Measurements from ENCODE around the gene PDGFA. TPM values are rescaled to one million over a fixed set of nuclear protein-coding genes. Genes with fewer than 3 reads are reported as not detected.

Gene PDGFA
- total and polyA plus RNA-seq, 8 donors, result 11.1 to 93.0 (median 41.8) TPM

- no peaks in the 10 kb centered on the region for H3K36me3 ChIP-seq
- no peaks in the 10 kb centered on the region for H3K9me3 ChIP-seq
- no peak overlapping the region for H3K27ac ChIP-seq
- intact Hi-C loops (cut with DNase I; ENCODE audit: low total_unique reads), result no loop called here
- DNase-seq, result no peak
- H3K27me3 ChIP-seq, result peaks cover 0 to 43% (median 7%) of the 10 kb centered on the region in 3 donors
- H3K4me1 ChIP-seq, result peaks cover 0 to 13% (median 9%) of the 10 kb centered on the region in 4 donors
- TF ChIP-seq POLR2AphosphoS5 (IDR thresholded peaks at IDR 0.05), result no peak
- no peak for TF ChIP-seq CTCF (IDR thresholded peaks at IDR 0.05)
- TF ChIP-seq EP300 (IDR thresholded peaks at IDR 0.05), result no peak
- TF ChIP-seq POLR2A (IDR thresholded peaks at IDR 0.05), result no peak
- H3K4me3 ChIP-seq, result no peak overlapping the region
- WGBS, 5 donors, result 75 to 89% (median 88%) methylated on average over 2 to 15 of the region's 15 CpGs
These were observed 12.9 kb upstream of the PDGFA start for GRCh38 chr7:532379-533143.

GRCh38 chr7:531777-532176 is 12.1 kb upstream of the PDGFA start:
- DNase-seq, result no peak
- intact Hi-C loops (cut with DNase I; ENCODE audit: low total_unique reads), result no loop called here
- Histone ChIP-seq H3K36me3 (no peaks in the 10 kb centered on the region), H3K9me3 (peaks cover 0 to 5% (median 2%) of the 10 kb centered on the region in 4 donors), H3K27me3 (peaks cover 0 to 43% (median 7%) of the 10 kb centered on the region in 3 donors), H3K4me1 (peaks cover 0 to 13% (median 9%) of the 10 kb centered on the region in 4 donors), H3K27ac (no peak overlapping the region), H3K4me3 (no peak overlapping the region)
- WGBS, 5 donors, result 69 to 85% (median 82%) methylated on average over 8 to 10 of the region's 10 CpGs
- no peak for TF ChIP-seq POLR2A (IDR thresholded peaks at IDR 0.05)
- no peak for TF ChIP-seq EP300 (IDR thresholded peaks at IDR 0.05)
- TF ChIP-seq POLR2AphosphoS5 (IDR thresholded peaks at IDR 0.05), result no peak
- no peak for TF ChIP-seq CTCF (IDR thresholded peaks at IDR 0.05)

GRCh38 chr7:528451-528850 is 8.8 kb upstream of the PDGFA start:
- Histone ChIP-seq H3K27me3 (peaks cover 0 to 44% (median 7%) of the 10 kb centered on the region in 3 donors), H3K4me1 (peaks cover 0 to 13% (median 10%) of the 10 kb centered on the region in 4 donors), H3K36me3 (no peaks in the 10 kb centered on the region), H3K27ac (no peak overlapping the region), H3K9me3 (peaks cover 0 to 5% (median 2%) of the 10 kb centered on the region in 4 donors), H3K4me3 (no peak overlapping the region)
- no peak for DNase-seq
- 92 to 98% (median 95%) methylated on average over 2 of the region's 2 CpGs for WGBS, 5 donors
- intact Hi-C loops (cut with DNase I; ENCODE audit: low total_unique reads), result no loop called here
- peak in 1 of 3 donors; percentile 18 for TF ChIP-seq POLR2AphosphoS5 (IDR thresholded peaks at IDR 0.05)
- TF ChIP-seq POLR2A (IDR thresholded peaks at IDR 0.05), result no peak

GRCh38 chr7:527723-528122 is 8.1 kb upstream of the PDGFA start:
- DNase-seq, result no peak

More at GRCh38 chr7:527723-528122, 8.1 kb upstream of the PDGFA start:
- 78 to 89% (median 85%) methylated on average over 4 of the region's 4 CpGs for WGBS, 5 donors
- intact Hi-C loops (cut with DNase I; ENCODE audit: low total_unique reads), result no loop called here
- no peaks in the 10 kb centered on the region for H3K36me3 ChIP-seq
- peaks cover 0 to 44% (median 9%) of the 10 kb centered on the region in 3 donors for H3K27me3 ChIP-seq
- no peak for TF ChIP-seq POLR2A (IDR thresholded peaks at IDR 0.05)
- TF ChIP-seq POLR2AphosphoS5 (IDR thresholded peaks at IDR 0.05), result no peak
- TF ChIP-seq CTCF (IDR thresholded peaks at IDR 0.05), result no peak
- TF ChIP-seq EP300 (IDR thresholded peaks at IDR 0.05), result no peak
- no peak overlapping the region for H3K4me3 ChIP-seq
- H3K27ac ChIP-seq, result no peak overlapping the region
- peaks cover 3 to 18% (median 16%) of the 10 kb centered on the region in 4 donors for H3K4me1 ChIP-seq
- peaks cover 0 to 5% (median 2%) of the 10 kb centered on the region in 4 donors for H3K9me3 ChIP-seq
